Mucosa of rectum (tissue), 2 donors: ENCODE results near the gene ILRUN.

Source experiments
- H3K27ac ChIP-seq, 2 donors: one replicate each; pipeline ENCODE4 v1.7.0; 2013; ENCODE audit warnings: inconsistent platforms in 2 of 2, low read depth in 2 of 2, low read length in 2 of 2
- H3K27me3 ChIP-seq, 2 donors: one replicate each; pipeline ENCODE4 v1.7.0; 2013; ENCODE audit warnings: low read length in 2 of 2; ENCODE audit not compliant: control insufficient read depth in 2 of 2, insufficient read depth in 2 of 2
- H3K36me3 ChIP-seq, 2 donors: one replicate each; pipeline ENCODE4 v1.7.0; 2013; ENCODE audit warnings: low read length in 2 of 2; ENCODE audit not compliant: control insufficient read depth in 2 of 2, insufficient read depth in 2 of 2
- H3K4me1 ChIP-seq, 2 donors: one replicate each; pipeline ENCODE4 v1.7.0; 2013; ENCODE audit warnings: low read length in 2 of 2, mild to moderate bottlenecking in 1 of 2; ENCODE audit not compliant: control insufficient read depth in 2 of 2, insufficient read depth in 2 of 2
- H3K4me3 ChIP-seq, 2 donors: one replicate each; pipeline ENCODE4 v1.7.0; 2013; ENCODE audit warnings: low read length in 2 of 2
- H3K9ac ChIP-seq, 2 donors: one replicate each; pipeline ENCODE4 v1.7.0; 2013; ENCODE audit warnings: low read length in 2 of 2, low read depth in 1 of 2, mild to moderate bottlenecking in 1 of 2
- H3K9me3 ChIP-seq, 2 donors: one replicate each; pipeline ENCODE4 v1.7.0; 2013; ENCODE audit warnings: low read length in 2 of 2; ENCODE audit not compliant: control insufficient read depth in 2 of 2
- donor health status: healthy.
- donor health status: Normal muscosa, but diverticular disease.

ILRUN gene

DNA sequence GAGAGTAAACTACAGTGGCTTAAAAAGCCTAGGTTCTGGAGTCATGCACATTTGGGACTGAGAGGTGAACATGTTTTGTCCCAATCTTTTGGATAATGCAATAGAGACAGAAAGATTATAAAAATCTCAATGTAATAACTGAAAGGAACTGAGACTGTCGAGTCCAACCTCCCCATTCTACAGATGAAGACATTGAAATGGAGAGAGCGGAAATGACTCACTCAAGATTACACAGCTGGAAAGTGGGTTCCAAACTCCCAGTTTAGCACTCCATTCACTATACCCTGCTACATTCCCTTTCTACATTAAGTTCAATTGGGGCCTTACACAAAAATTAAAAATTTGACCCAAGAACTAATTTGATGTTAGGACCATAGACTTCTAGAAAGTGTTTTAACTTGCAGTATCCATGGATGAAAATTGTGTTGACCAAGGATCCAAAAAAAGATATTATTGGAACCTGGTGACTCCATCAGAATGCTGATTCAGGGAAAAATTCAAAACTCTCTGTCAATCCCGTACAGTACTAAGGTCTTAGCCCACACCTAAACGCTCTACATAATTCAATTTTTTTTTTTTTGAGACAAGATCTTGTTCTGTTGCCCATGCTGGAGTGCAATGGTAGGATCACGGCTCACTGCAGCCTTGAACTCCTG, 1.5 kb upstream of the ILRUN start:
- no peaks in the 10 kb centered on the region for H3K27me3 ChIP-seq
- no peak overlapping the region for H3K4me3 ChIP-seq
- no peaks in the 10 kb centered on the region for H3K9me3 ChIP-seq
- no peaks in the 10 kb centered on the region for H3K36me3 ChIP-seq
- H3K9ac ChIP-seq, result no peak overlapping the region
- H3K27ac ChIP-seq, result no peak overlapping the region
- H3K4me1 ChIP-seq, result peaks cover 3 to 10% of the 10 kb centered on the region in 2 donors

DNA sequence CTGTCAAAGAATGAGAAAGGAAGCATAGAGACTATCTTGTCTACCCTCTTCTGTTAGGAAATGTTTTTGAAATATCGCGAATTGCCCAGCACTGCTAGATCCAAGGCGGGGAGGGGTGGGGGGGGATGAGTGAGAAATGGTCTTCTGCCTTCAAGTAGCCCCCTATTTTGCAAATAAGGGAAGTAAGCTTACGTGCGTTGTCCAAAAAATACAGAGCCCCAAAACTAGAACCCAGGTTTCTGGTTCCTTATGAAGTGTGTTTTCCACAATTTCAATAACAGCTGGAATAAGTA, 923 bp upstream of the ILRUN start:
- H3K27me3 ChIP-seq, result no peaks in the 10 kb centered on the region
- peaks cover 3 to 10% of the 10 kb centered on the region in 2 donors for H3K4me1 ChIP-seq
- no peaks in the 10 kb centered on the region for H3K36me3 ChIP-seq
- peak overlapping the region; percentile 89 to 94 for H3K4me3 ChIP-seq
- no peaks in the 10 kb centered on the region for H3K9me3 ChIP-seq
- H3K27ac ChIP-seq, result no peak overlapping the region
- H3K9ac ChIP-seq, result no peak overlapping the region

DNA sequence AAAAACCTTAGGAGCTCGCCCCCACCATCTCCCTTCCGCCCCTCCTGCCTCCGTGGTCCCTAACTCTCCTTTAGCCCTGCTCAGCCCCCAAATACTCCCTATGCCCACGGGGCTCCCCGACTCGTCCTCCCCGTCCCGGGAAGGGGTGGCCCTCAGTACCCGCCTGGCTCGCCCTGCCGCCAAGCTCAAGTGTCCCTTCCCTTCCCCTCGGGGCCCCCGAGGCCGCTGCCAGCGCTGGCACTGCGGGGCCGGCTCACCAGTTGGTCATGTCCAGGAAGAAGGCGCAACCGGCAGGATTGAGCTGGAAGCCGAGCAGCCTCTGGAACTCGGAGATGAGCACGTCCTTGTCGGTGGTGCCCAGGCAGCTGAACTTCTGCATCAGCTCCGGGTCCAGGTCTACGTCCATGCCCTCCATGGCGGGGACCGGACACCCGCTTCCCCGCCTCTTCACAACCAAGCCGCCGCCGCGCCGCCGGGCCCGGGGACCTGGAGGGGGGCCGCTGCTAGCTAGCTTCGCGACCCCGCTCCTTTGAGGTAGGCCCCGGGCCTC, 303 bp downstream of the ILRUN start:
- Histone ChIP-seq H3K9me3 (no peaks in the 10 kb centered on the region), H3K9ac (peak overlapping the region; percentile 83 to 95), H3K4me1 (peaks cover 3 to 10% of the 10 kb centered on the region in 2 donors)

DNA sequence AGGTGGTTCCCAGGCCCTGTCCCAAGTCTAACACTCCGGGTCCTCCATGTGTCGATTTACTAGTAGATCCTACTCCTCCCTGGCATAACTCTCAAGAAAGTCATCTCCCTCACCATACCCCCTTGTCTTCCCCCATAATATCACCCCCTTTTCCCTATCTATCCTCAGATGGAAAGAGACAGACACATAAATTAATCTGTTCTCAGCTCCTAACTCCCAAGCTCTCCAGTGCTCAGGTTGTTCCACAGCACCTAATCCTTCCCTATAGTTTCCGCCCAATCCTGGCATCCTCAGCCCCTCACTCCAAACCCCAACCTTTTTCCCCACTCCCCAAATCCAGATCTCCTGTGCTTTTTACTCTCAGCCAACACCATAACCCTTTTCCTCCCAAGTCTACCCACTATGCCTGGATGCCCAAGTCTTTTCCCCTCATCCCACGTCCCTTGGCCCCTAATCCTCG, 808 bp downstream of the ILRUN start:
- Histone ChIP-seq H3K9me3 (no peaks in the 10 kb centered on the region), H3K9ac (peak overlapping the region; percentile 83 to 95), H3K4me3 (peak overlapping the region; percentile 79 to 95), H3K4me1 (peaks cover 3 to 10% of the 10 kb centered on the region in 2 donors), H3K27ac (peak overlapping the region; percentile 82 to 91), H3K36me3 (no peaks in the 10 kb centered on the region), H3K27me3 (no peaks in the 10 kb centered on the region)

More for the DNA sequence above, 303 bp downstream of the ILRUN start:
- Histone ChIP-seq H3K36me3 (no peaks in the 10 kb centered on the region), H3K27me3 (no peaks in the 10 kb centered on the region), H3K27ac (peak overlapping the region; percentile 82 to 91), H3K4me3 (peak overlapping the region; percentile 79 to 95)

DNA sequence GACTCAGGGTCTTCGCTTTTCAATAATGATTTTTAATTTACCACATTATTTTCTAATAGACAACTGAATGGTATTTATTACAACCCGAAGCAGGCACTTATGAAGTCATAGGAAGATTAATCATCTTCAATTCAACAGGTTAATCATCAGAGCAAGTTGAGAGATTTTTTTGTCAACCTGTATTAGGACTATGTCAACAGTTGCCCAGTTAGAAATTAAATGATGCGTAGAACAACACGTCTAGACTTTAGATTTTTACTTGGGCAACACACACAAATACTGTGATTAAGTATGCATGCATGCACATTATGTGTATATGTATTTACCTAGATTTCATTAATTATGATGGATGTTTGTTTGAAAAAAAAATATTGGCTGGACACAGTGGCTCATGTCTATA, 4.3 kb downstream of the ILRUN start:
- H3K4me1 ChIP-seq, result peaks cover 3 to 10% of the 10 kb centered on the region in 2 donors
- no peaks in the 10 kb centered on the region for H3K9me3 ChIP-seq
- H3K4me3 ChIP-seq, result no peak overlapping the region
- no peak overlapping the region for H3K27ac ChIP-seq
- no peaks in the 10 kb centered on the region for H3K36me3 ChIP-seq
- no peaks in the 10 kb centered on the region for H3K27me3 ChIP-seq
- H3K9ac ChIP-seq, result no peak overlapping the region

DNA sequence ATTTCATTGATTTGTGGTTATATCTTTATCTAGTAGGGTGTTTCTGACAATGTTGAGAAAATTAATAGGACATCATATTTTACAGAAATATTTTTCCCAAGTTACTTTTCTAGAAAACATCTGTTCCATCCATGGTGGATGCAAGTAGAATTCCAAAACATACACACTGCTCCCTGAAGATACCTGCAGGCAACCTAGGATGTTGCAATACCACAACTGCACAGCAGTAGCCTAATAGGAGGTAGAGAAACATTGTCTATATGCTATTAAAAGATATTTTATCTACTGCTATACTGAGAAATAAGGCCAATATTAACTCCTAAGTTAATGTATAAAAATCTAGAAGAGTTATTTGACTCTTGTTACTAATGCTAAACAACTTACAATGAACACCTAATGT, 6.8 kb downstream of the ILRUN start:
- H3K4me1 ChIP-seq, result peaks cover 0 to 3% of the 10 kb centered on the region in 2 donors
- H3K4me3 ChIP-seq, result no peak overlapping the region
- no peaks in the 10 kb centered on the region for H3K27me3 ChIP-seq
- H3K9ac ChIP-seq, result no peak overlapping the region
- no peaks in the 10 kb centered on the region for H3K36me3 ChIP-seq
- no peaks in the 10 kb centered on the region for H3K9me3 ChIP-seq
- H3K27ac ChIP-seq, result no peak overlapping the region

DNA sequence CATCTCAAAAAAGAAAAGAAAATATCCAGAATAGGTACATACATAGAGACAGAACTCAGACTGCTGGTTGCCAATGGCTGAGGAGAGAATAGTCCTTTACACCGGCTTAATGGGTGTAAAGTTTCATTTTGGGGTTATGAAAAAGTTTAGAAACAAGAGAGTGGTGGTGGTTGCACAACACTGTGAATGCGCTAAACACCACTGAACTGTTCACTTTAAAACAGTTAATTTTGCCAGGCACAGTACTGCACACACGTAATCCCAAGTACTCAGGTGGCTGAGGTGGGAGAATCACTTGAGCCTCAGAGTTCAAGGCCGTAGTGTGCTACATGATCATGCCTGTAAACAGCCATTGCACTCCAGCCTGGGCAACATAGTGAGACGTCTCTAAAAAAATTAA, 7.6 kb downstream of the ILRUN start:
- Histone ChIP-seq H3K4me3 (no peak overlapping the region), H3K9ac (no peak overlapping the region), H3K27ac (no peak overlapping the region), H3K36me3 (no peaks in the 10 kb centered on the region), H3K27me3 (no peaks in the 10 kb centered on the region), H3K9me3 (no peaks in the 10 kb centered on the region), H3K4me1 (no peaks in the 10 kb centered on the region)

DNA sequence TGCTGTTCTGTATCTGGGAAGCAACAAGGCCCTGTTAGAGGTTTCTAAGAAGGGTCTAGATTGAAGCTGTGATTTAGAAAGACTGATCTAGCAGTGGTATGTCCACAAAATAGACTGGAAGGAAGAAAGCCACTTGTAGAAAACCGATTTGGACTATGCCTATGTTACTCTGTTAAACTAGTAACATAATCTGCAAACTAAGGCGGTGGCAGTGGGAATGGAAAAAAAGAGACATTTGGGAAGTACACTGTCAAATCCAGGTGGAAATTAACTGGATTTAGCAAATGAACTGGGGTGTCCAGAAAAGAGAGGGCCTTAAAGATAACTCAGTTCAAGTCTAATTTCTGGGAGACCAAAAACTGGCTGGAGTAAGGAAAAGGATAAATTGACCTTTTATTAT, 11.6 kb downstream of the ILRUN start:
- Histone ChIP-seq H3K9ac (no peak overlapping the region), H3K4me1 (no peaks in the 10 kb centered on the region), H3K9me3 (no peaks in the 10 kb centered on the region), H3K4me3 (no peak overlapping the region), H3K27me3 (no peaks in the 10 kb centered on the region), H3K36me3 (no peaks in the 10 kb centered on the region), H3K27ac (no peak overlapping the region)

DNA sequence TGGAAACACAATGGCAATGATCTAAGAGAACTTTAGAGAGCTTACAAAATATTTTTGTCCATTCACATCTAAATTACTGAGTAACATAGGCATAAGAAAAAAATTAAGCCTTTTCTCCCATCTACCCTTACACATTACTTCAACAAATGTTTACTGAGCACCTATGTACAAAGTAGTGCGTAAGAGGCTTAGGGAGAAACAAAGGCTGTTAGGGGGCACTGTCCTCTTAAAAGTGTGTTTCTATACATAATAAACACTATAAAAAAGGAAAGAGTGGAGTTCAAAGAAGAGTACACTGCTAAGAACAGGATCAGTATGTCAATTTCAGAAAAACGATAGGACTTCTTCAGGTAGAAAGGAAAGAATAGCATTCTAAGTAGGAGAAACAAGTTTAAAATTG, 12.2 kb downstream of the ILRUN start:
- H3K4me1 ChIP-seq, result no peaks in the 10 kb centered on the region

DNA sequence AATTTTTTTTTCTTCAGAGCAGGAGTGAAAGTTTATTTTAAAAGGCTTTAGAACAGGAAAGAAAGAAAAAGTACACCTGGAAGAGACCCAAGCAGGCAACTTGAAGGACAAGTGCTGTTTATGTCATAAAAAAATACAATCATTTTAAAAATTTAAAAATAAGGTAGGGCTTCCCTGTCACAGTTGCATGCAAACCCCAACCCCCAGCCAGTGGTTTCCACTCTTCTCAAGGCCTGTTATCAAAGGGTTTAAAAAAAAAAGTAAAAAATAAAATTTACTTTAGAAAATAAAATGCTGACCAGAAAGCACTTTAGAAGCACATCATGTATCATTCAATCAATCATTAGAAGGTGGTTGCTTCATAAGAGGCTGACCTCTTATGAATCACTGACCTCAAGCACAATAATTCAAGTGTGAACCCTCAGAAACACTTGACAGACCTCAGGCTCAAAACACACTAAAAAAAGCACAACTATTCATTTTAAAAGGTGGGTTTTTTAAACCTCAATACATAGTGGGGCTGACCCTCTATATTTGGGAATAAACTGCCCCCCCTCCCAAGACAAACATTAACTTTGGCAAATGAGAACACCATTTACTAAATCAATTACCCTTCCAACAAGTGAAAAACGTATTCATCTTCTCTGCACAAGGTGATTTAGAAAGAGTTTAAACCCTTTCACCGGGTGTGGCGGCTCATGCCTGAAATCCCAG, 15.6 kb downstream of the ILRUN start:
- no peak overlapping the region for H3K4me3 ChIP-seq
- H3K4me1 ChIP-seq, result no peaks in the 10 kb centered on the region
- H3K9ac ChIP-seq, result no peak overlapping the region
- no peaks in the 10 kb centered on the region for H3K9me3 ChIP-seq
- no peaks in the 10 kb centered on the region for H3K27me3 ChIP-seq
- no peaks in the 10 kb centered on the region for H3K36me3 ChIP-seq
- H3K27ac ChIP-seq, result no peak overlapping the region

More for the DNA sequence above, 12.2 kb downstream of the ILRUN start:
- Histone ChIP-seq H3K27me3 (no peaks in the 10 kb centered on the region), H3K9me3 (no peaks in the 10 kb centered on the region), H3K9ac (no peak overlapping the region), H3K4me3 (no peak overlapping the region), H3K36me3 (no peaks in the 10 kb centered on the region), H3K27ac (no peak overlapping the region)
